M059J (cell line): ENCODE measurements around the gene PLEKHH1. TPM values are rescaled to one million over a fixed set of nuclear protein-coding genes. Genes with fewer than 3 reads are reported as not detected.

Experiments
- DNase-seq: peaks from one replicate; pipeline ENCODE4 v3.0.0-alpha.2; 2012; ENCODE audit warnings: low read depth
- total RNA-seq: library from RNA; depleted of rRNA; stranded (reverse); fragments of >200 nt; shearing (Covaris generic); gene quantifications from 2 replicates; pipeline ENCODE4 v1.2.3, GENCODE V29; 2014

Gene PLEKHH1
- total RNA-seq, 1 experiment from 2014 or later = 1.6 TPM

GRCh38 chr14:67562025-67562775, 29.1 kb downstream of the PLEKHH1 start:
- DNase-seq = no peak

- DNase-seq = no peak
These were observed 29.7 kb downstream of the PLEKHH1 start for GRCh38 chr14:67562776-67563150.

DNA sequence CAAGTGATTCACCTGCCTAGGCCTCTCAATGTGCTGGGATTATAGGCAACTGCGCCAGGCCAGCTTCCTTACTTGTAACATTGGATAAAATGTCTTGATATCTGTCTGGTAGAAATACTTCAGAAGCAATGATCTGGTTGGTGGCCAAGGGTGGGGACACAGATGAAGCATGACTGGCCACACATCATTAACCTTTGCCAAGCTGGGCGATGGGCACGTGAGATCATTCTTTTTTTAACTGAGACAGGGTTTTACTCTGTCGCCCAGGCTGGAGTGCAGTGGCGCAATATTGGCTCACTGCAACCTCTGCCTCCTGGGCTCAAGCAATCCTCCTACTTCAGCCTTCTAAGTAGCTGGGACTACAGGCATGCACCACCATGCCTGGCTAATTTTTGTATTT, 31.1 kb downstream of the PLEKHH1 start:
- DNase-seq = no peak

GRCh38 chr14:67566908-67567307, 33.8 kb downstream of the PLEKHH1 start:
- DNase-seq = no peak

GRCh38 chr14:67567654-67568053, 34.6 kb downstream of the PLEKHH1 start:
- peak; percentile 78 for DNase-seq

GRCh38 chr14:67569011-67569650, 36.0 kb downstream of the PLEKHH1 start:
- no peak for DNase-seq

DNA sequence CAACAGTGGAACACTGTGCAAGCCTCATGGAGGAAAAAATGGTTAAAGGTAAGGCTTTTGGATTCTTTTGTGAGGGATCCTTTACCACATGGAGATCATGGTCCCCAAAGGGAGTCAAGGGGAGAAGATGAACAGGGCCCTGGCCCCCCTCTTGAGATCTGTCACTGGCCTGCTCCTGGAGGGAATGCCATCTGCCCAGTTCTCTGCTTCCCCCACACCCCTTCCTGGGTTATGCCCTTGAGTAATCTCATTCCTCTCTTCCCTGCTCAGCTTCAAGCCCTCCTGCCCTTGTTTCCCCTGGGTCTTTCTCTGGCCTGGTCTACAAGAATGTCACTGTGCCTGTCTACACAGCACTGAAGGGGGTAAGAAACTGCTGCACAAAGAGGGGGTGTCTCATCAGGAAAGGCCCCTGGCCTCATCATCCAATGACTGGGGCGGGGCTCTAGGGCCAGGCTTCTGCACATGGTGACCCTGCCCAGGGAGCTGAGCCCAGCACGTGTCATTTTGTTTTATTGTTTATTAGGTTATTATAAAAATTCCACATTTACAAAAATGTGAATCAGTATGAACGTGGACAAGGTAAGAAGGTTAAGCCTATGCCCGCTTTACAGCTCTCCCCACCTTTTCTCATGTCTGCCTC, 36.7 kb downstream of the PLEKHH1 start:
- no peak for DNase-seq

- no peak for DNase-seq
These were observed 37.4 kb downstream of the PLEKHH1 start for GRCh38 chr14:67570453-67570852.

DNA sequence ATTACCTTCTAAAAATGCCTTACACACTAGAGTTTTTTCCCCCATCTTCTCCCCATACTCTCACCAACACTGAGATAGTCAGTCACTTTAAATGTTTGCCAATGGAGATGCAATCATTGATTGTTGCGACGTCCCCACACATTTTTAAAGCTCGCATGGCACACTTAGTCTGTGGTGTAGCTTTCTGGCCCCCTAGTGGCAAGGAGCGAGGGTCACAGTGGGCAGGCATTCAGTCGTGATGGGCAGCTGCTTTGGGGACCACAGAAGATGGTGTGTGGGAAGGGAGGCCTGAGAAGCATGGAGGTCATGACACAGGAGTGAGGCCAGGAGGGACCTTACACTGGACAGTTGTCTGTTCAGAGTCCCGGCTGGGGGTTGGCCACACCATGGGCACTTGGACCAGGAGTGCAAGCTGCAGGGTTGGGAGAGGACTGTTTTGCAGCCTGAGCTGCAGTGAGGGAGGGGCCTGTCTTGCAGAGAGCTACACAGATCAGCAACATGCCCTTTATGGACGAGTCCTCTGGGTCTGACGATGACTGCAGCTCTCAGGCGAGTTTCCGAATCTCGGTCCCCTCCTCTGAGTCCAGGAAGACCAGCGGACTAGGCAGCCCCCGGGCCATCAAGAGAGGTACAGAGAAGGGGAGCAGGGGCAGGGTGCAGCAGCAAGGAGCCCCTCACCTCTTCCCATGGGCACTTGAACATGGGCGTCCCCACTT, 38.3 kb downstream of the PLEKHH1 start:
- peak; percentile 49 for DNase-seq

GRCh38 chr14:67571991-67572323, 38.9 kb downstream of the PLEKHH1 start:
- DNase-seq = no peak

DNA sequence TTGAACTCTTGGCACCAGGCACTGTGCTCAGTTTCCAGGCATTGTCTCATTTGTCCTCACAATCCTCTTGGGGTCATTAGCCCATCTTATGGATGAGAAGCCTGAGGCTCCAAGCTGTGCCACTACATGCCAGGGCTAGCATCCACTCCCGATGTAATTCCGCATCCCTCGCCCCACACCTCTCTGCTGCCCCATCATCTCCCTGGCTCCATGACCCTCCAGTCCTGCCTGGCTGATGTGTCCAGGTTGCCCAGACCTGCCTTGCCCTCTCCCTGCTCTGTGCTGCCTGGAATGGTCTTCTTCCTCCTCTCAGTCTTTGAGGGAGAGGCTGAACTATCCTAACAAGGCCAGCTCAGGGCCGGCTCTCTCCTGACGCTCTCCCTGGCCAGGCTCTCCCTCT, 39.5 kb downstream of the PLEKHH1 start:
- no peak for DNase-seq

GRCh38 chr14:67573228-67574010, 40.3 kb downstream of the PLEKHH1 start:
- no peak for DNase-seq

DNA sequence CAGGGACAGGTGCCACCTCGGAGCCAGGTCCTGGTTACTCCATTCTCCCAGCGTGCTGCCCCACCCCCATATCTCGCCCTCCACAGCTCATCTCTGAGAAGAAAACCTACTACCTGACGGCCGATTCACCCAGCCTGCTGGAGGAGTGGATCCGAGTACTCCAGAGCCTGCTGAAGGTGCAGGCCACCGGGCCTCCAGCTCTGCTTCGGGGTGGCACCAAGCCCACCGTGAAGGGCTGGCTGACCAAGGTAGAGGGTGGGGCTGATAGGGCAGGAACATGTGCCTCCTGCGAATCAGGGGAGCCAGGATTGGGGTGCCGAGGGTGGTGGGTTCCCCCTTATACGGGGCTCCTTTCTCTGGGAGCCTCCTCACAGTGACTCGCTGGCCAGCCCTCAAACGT, 41.1 kb downstream of the PLEKHH1 start:
- no peak for DNase-seq

DNA sequence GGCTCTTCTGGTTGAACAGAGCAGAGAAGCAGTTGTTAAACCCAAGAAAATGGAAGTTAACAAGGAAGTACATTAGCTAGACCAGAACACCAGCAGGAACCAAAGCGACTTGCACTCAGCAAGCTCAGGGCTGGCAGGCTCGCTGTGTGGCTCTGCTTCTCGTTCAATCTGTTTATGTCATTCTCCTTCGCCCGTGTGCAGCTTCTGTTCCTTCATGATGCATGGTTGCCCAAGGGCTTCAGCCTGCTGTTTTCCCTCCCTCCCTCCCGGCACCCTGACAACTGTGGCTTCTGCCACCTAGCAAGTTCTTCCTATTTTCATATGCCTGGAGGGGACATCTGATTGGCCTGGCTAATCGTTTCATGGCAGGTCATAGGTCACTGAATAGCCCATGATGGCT, 41.7 kb downstream of the PLEKHH1 start:
- DNase-seq = no peak

DNA sequence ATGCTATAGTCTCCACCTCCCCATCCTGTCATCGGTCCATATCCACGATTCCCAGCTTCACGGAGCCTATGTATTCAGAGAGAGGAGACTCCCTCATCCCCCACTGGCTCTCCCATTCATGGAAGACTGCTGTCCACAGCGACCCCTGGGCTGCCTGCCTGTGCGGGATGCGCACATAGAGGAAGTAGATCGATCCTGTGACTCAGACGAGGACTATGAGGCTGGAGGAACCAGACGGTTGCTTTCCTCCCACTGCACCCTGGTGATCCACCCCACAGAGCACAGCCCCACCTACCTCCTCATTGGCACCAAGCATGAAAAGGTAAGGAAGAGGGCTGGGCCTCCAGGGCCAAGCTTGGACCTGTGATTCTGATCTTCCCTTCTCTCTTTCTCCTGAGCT, 42.6 kb downstream of the PLEKHH1 start:
- peak; percentile 26 for DNase-seq

DNA sequence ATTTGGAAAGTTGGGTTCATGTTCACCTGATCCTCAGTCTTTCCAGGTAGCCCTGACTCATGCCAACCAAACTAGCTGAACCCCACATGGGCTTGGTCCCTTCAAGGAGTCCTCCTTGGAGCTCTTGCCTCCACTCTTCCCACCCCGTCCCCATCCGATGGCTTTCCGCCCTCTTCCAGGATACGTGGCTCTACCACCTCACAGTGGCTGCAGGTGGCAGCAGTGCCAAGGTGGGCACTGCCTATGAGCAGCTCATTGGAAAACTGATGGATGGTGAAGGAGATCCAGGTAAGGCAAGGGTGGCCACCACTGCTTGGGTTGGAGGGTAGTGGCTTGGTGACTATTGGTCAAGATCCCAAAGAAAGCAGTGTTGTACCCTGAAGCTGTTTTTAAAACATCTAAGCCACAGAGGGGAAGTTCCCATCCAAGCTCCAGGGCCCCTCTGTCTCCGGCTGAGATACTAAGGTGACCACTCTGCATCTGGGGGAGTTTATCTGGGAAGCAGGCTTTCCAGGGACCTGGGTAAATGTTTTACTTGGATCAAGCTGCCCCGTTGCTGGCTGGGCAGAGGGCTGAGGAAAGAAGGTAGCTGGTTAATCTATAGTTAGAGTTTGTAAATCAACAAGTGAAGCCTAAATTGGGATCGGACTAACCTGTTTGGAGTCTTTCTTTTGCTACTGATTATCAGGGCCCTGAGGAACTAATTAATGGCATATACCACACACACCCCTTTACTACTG, 43.3 kb downstream of the PLEKHH1 start:
- no peak for DNase-seq

DNA sequence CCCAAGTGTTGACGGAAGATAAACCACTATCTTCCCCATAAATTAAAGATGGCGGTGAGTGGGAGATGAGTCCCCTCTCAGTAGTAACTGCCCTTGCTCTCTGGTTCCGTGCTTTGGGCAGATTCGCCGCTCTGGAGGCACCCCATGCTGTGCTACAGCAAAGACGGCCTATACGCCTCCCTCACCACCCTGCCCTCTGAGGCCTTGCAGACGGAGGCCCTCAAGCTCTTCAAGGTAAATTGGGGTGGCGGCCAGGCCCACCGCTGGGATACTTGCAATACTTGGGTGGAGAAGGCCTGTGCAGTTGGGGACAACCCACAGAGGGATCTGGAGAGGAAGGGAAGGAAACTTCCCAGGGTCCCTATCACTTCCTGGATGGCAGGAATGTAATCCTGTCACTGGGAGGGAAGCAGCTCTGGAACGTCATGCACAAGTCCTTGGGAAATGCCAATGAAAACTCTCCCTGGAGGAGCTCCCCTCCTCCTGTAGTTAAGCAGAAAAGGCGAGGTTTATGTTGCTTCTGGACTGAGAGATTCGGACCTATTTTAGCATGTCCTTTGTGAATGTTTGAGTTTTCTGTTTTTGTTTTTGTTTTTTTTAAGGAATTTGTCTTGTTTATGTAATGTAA, 44.2 kb downstream of the PLEKHH1 start:
- DNase-seq = no peak

DNA sequence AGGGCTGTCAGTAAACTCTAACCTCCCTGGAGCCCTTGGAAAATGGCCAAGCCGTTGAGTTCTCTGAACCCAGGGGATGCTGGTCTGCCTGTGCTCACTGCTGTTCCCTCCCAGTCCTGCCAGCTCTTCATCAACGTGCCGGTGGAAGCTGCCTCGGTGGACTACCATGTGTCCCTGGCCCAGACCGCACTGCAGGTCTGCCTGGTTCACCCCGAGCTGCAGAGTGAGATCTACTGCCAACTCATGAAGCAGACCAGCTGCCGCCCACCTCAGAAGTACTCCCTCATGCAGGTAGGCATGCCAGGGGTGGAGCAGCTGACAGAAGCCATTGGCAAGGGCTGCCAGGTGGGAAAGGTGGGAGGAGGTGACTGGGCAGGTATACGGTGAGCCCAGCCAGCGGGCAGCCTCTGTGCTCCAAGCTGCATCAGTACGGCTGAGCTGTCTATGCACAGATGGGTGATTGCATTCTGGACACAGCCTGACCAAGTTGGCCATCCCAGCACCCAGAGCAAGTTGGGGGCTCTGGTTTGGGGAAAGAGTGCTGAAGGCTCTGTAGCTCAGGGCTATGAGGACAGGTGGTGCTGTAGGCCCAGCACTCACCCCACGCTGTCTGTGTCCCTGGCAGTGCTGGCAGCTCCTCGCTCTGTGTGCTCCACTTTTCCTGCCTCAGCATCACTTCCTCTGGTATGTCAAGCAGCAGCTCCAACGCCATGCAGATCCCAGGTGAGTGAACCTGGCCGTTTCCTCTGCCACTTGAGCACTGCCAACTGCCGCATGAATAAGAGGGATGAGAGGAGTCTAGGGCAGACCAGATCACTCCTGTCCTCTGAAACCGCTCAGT, 45.0 kb downstream of the PLEKHH1 start:
- no peak for DNase-seq

- DNase-seq = no peak
These were observed 46.0 kb downstream of the PLEKHH1 start for GRCh38 chr14:67579040-67579439.

DNA sequence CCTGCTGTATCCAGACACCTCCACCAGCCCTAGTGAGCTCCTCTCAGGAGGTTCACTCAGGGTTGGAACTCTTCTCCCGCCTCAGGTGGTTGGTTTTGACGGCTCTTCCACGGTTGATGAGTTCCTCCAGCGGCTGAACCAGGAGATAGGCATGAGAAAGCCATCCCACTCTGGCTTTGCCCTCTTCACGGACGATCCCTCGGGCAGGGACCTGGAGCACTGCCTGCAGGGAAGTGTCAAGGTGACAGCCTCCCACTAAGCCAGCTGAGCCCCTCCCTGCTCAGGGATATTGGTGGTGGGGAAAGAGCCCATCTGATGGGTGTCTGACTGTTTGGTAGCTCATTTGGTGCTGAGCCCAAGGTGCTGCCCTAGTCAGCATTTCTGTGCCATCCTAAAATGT, 46.5 kb downstream of the PLEKHH1 start:
- no peak for DNase-seq
